CD4-positive, alpha-beta T cell treated with Interleukin-4 for 1 hour (primary cell): Measurements from ENCODE around the gene CD300C.
A peak's percentile ranks its signal among the peaks of the same experiment; 100 is the strongest.
"Not testable (repeated sequence)": the region's sequence is repeated elsewhere in the genome, so short reads cannot be mapped to it uniquely, and the experiment has no call there.

Source experiments
- DNase-seq, 2 donors: peaks; one replicate each; pipeline ENCODE4 v3.0.0-alpha.2; 2020 to 2022

Gene CD300C

DNA sequence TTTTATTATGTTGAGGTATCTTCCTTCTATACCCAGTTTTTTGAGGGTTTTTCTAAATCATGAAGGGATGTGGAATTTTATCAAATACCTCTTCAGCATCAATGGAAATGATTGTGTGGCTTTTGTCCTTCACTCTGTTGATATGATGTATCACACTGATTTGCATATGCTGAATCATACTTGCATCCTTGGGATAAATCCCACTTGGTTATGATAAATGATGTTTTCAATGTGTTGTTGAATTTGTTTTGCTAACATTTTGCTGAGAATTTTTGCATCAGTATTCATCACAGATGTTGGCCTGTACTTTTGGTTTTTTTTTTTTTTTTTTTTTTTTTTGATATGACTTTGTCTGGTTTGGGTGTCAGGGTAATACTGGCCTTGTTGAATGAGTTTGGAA, 37.8 kb downstream of the CD300C start:
- no peak for DNase-seq

DNA sequence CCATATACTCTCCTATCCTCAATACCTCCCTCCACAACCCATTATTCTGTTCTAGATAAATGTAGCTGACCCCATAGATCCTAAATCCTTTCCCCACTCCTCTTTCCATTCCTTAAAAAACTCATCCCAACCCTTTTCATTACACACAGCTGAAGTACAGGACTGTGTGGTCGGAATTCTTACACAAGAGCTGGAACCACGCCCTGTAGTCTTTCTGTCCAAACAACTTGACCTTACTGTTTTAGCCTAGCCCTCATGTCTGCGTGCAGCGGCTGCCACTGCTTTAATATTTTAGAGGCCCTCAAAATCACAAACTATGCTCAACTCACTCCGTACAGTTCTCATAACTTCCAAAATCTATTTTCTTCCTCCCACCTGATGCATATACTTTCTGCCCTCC, 42.0 kb downstream of the CD300C start:
- not testable (repeated sequence) for DNase-seq

DNA sequence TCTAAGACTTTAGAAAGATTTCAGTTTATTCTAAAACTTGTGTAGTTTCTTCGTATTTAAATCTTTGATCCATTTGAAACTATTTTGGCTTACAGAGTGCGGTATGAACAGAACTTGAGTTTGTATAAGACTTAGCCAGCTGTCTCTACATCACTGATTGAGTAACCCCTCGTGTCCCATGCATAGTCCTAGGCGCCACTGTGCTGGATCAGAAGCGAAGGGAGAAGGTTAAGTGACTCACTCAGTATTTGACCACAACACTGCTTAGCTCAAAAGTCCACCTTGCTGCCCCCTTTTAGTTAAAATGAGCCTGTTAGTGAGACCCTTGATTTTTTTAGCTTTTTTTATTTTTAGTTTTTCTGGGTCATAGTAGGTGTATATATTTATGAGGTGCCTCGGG, 43.1 kb downstream of the CD300C start:
- no peak for DNase-seq

DNA sequence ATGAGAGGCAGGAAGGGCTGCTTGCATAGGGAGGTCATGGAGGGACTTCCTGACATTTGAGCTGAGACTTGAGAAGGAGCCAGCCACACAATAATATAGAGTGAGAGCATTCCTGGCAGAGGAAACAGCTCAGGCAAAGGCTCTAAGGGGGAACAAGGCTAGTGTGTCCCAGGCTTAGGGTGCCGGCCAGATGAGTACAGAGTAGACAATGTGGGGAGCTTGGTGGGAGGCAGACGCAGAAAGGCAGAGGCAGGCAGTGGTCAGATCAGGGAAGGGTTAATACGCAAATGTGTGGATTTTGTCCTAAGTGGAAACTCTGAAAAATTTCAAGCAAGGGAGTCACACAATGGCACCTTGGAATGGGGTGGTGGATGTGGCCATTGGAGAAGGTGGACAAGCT, 45.9 kb downstream of the CD300C start:
- DNase-seq = no peak

DNA sequence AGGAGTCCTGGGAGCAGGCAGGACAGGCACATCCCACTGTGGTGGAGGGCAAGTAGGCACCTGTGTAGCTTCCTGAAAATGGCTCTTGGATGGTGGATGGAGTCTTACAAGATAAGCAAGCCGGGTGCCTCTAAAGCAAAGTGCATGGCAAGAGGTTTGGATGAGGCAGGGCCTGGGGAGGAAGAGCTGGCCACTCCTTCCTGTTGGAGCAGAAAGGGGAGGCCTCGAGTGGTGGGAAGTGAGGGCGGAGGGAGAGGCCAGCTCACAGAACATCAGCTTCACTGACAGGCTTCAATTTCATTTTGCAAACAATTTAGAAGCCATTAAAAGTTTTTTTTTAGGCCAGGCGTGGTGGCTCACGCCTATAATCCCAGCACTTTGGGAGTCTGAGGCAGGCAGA, 48.4 kb downstream of the CD300C start:
- no peak for DNase-seq

DNA sequence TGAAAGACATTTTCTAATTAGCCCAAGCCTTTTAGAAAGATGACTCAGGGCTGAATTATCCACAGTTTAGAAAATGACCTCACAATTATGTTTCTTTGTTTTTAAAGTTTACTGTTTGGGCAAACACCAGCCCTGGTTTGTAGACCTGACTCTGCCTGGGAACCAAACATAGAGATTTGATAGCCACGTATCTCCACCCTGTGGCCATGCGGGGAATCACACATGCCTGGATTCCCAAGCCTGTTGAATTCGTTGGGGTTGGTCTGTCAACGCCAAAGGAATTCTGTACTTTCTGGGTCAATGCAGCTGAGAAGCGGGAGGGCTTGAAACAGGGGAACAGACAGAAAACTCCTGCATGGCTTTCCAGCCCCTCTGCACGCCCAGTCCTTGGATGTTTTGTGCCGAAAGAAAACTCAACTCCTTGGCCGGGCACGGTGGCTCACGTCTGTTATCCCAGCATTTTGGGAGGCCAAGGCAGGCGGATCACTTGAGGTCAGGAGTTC, 52.5 kb downstream of the CD300C start:
- DNase-seq = peak; percentile 72 to 80

DNA sequence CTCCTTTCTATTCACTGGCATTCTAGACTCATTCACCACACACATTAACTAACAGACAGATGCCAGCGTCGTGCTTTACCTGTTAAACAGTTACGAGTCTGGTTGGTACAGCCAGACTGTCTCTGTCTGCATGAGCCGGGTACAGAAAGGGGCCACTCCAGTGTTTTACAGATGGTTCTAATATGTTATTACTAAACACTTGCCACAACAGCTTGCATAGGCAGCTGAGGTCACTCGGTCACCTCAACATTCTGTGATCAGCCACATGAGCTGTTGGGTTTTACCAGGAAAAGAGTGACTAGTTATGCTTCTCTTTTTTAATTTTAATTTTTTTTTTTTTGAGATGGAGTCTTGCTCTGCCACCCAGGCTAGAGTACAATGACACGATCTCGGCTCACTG, 54.3 kb downstream of the CD300C start:
- peak in 1 of 2 donors; percentile 52 for DNase-seq
